MV-4-11 (cell line): ENCODE data around the gene DYNC2I2.
"Not testable (repeated sequence)": the region's sequence is repeated elsewhere in the genome, so short reads cannot be mapped to it uniquely, and the experiment has no call there.

Experiments
- DNase-seq: peaks from one replicate; lab custom pipeline; 2025; lab: John Stamatoyannopoulos, UW

The DYNC2I2 gene

GRCh38 chr9:128656416-128657343, at the start of gene DYNC2I2:
Gene DYNC2I2, minus strand, starts transcription at chr9:128656847. Its CDS starts 121 bp downstream, at chr9:128656726.
- DNase-seq, result peak; percentile 87

GRCh38 chr9:128706045-128706444, 49.4 kb upstream of the DYNC2I2 start:
- DNase-seq, result no peak

- DNase-seq, result peak; percentile 30
Measured at GRCh38 chr9:128705051-128705965, 48.7 kb upstream of the DYNC2I2 start.

GRCh38 chr9:128704356-128704670, 47.7 kb upstream of the DYNC2I2 start:
- no peak for DNase-seq

- DNase-seq, result no peak
Measured at GRCh38 chr9:128703616-128704355, 47.1 kb upstream of the DYNC2I2 start.

- no peak for DNase-seq
Measured at GRCh38 chr9:128702949-128703615, 46.4 kb upstream of the DYNC2I2 start.

- DNase-seq, result peak; percentile 72
Measured at GRCh38 chr9:128702445-128702948, 45.9 kb upstream of the DYNC2I2 start, which contains the start of gene PKN3. Gene PKN3, plus strand, starts transcription at chr9:128702503. Its CDS starts 413 bp downstream, at chr9:128702916.

GRCh38 chr9:128701227-128701854, 44.7 kb upstream of the DYNC2I2 start:
- DNase-seq, result no peak

GRCh38 chr9:128699096-128699795, 42.6 kb upstream of the DYNC2I2 start:
- not testable (repeated sequence) for DNase-seq

- DNase-seq, result no peak
Measured at GRCh38 chr9:128696923-128697707, 40.5 kb upstream of the DYNC2I2 start.

GRCh38 chr9:128694344-128694743, 37.7 kb upstream of the DYNC2I2 start:
- no peak for DNase-seq

- DNase-seq, result not testable (repeated sequence)
Measured at GRCh38 chr9:128693738-128694137, 37.1 kb upstream of the DYNC2I2 start.

GRCh38 chr9:128690684-128691034, 34.0 kb upstream of the DYNC2I2 start:
- DNase-seq, result no peak

GRCh38 chr9:128689820-128690683, 33.4 kb upstream of the DYNC2I2 start:
- no peak for DNase-seq

GRCh38 chr9:128689293-128689774, 32.7 kb upstream of the DYNC2I2 start:
- DNase-seq, result no peak

- peak; percentile 87 for DNase-seq
Measured at GRCh38 chr9:128688501-128689292, 32.0 kb upstream of the DYNC2I2 start, which contains the start of gene SET. Gene SET, plus strand, starts transcription at chr9:128689222. Its CDS starts 361 bp downstream, at chr9:128689583.

- no peak for DNase-seq
Measured at GRCh38 chr9:128687453-128687852, 30.8 kb upstream of the DYNC2I2 start.
